HepG2 (cell line): ENCODE measurements around the gene MIX23. TPM values are rescaled to one million over a fixed set of nuclear protein-coding genes. Genes with fewer than 3 reads are reported as not detected.

Source experiments
- ARID5B ChIP-seq: IDR thresholded peaks from 2 replicates; pipeline ENCODE4 v1.4.0; 2020; ENCODE audit warnings: mild to moderate bottlenecking, missing genetic modification reagents
- BRF2 ChIP-seq: sonication (generic); formaldehyde crosslinking; IDR thresholded peaks from 2 replicates; pipeline ENCODE4 v1.8.1; 2022; ENCODE audit warnings: mild to moderate bottlenecking, missing genetic modification reagents
- CC2D1A ChIP-seq: sonication (generic); formaldehyde crosslinking; IDR thresholded peaks from 2 replicates; pipeline ENCODE4 v1.8.1; 2023; ENCODE audit warnings: mild to moderate bottlenecking, missing genetic modification reagents
- IRX3 ChIP-seq: sonication (generic); formaldehyde crosslinking; IDR thresholded peaks from 2 replicates; pipeline ENCODE4 v1.8.1; 2023; ENCODE audit warnings: mild to moderate bottlenecking, low read depth, missing genetic modification reagents, borderline replicate concordance
- MAZ ChIP-seq, 2 experiments: sonication (generic) in 1 of 2; formaldehyde crosslinking in 1 of 2; IDR thresholded peaks; 2 replicates each; pipeline versions ENCODE4 v1.5.0 to v1.6.1; 2012 to 2020; ENCODE audit warnings: low read depth in 2 of 2, mild to moderate bottlenecking in 2 of 2, borderline replicate concordance in 1 of 2, improper control_type of control experiment in 1 of 2, low read length in 1 of 2, missing genetic modification reagents in 1 of 2, moderate library complexity in 1 of 2
- MXD4 ChIP-seq: IDR thresholded peaks from 2 replicates; pipeline ENCODE4 v1.6.1; 2016; ENCODE audit warnings: mild to moderate bottlenecking, missing biosample characterization, missing genetic modification reagents
- PBX3 ChIP-seq: sonication (generic); formaldehyde crosslinking; IDR thresholded peaks from 2 replicates; pipeline ENCODE4 v1.8.1; 2023; ENCODE audit warnings: missing genetic modification reagents, inconsistent platforms, borderline replicate concordance
- PITX1 ChIP-seq: sonication (generic); formaldehyde crosslinking; IDR thresholded peaks from 2 replicates; pipeline ENCODE4 v1.5.1; 2020; ENCODE audit warnings: mild to moderate bottlenecking, missing genetic modification reagents
- RXRB ChIP-seq: IDR thresholded peaks from 2 replicates; pipeline ENCODE4 v1.6.1; 2016; ENCODE audit warnings: borderline replicate concordance, missing genetic modification reagents, missing compliant biosample characterization
- SIN3A ChIP-seq: IDR thresholded peaks from 2 replicates; pipeline ENCODE4 v1.6.1; 2011; ENCODE audit warnings: low read depth, mild to moderate bottlenecking, control low read depth, low read length, borderline replicate concordance
- STAT5B ChIP-seq: sonication (generic); formaldehyde crosslinking; IDR thresholded peaks from 2 replicates; pipeline ENCODE4 v1.4.0; 2020; ENCODE audit warnings: missing genetic modification reagents
- TEF ChIP-seq: sonication (generic); formaldehyde crosslinking; IDR thresholded peaks from 2 replicates; pipeline ENCODE4 v1.5.0; 2020; ENCODE audit warnings: missing genetic modification reagents
- ZNF207 ChIP-seq: fragments of 450-650 bp; IDR thresholded peaks from 2 replicates; pipeline ENCODE4 v1.6.1; 2016; ENCODE audit warnings: antibody characterized with exemption, borderline replicate concordance
- ZNF354B ChIP-seq: sonication (generic); formaldehyde crosslinking; IDR thresholded peaks from 2 replicates; pipeline ENCODE4 v1.8.0; 2022; ENCODE audit warnings: mild to moderate bottlenecking, missing genetic modification reagents
- ZNF572 ChIP-seq: sonication (generic); formaldehyde crosslinking; IDR thresholded peaks from 2 replicates; pipeline ENCODE4 v1.5.1; 2020; ENCODE audit warnings: mild to moderate bottlenecking, missing genetic modification reagents
- ZNF619 ChIP-seq: sonication (generic); formaldehyde crosslinking; IDR thresholded peaks from 2 replicates; pipeline ENCODE4 v1.4.0; 2020; ENCODE audit warnings: mild to moderate bottlenecking, missing genetic modification reagents
- ZNF790 ChIP-seq: sonication (generic); formaldehyde crosslinking; IDR thresholded peaks from 2 replicates; pipeline ENCODE4 v1.8.0; 2022; ENCODE audit warnings: missing genetic modification reagents, mild to moderate bottlenecking, borderline replicate concordance
- polyA plus RNA-seq, 8 experiments: library from polyadenylated mRNA; depleted of rRNA in 3 of 8; stranded (reverse) in 7 of 8; unstranded in 1 of 8; fragments of >200 nt; fragmentation: Illumina TruSeq in 4 of 8; extraction: Trizol in 4 of 8; gene quantifications; 2 replicates each; pipeline versions ENCODE4 v1.2.1 to v1.2.3, GENCODE V29; 2011 to 2016; ENCODE audit warnings: low read depth in 4 of 8, missing spikeins in 1 of 8, mixed read lengths in 1 of 8; ENCODE audit not compliant: insufficient read depth in 1 of 8
- total RNA-seq, 5 experiments: library from RNA; depleted of rRNA; stranded (reverse); fragments of >200 nt; fragmentation: Illumina TruSeq; extraction: Trizol; gene quantifications; 2 replicates each; pipeline ENCODE4 v1.2.3, GENCODE V29; 2016; ENCODE audit warnings: low read depth in 1 of 5

The MIX23 gene
- total and polyA plus RNA-seq, 2 of the 13 experiments (the other 11 are each of a cell fraction or from before 2014, with no cell fraction given) = 20.0 to 152 TPM

GRCh38 chr3:122383771-122384697 is 1.0 kb upstream of the MIX23 start, which contains the start of gene FAM162A (continued):
- TF ChIP-seq TEF (CRISPR knock-in tag) (peak; percentile 73; the same call in 1 of the 2 replicates), IRX3 (CRISPR knock-in tag) (no peak; the same call in 1 of the 2 replicates), PITX1 (CRISPR knock-in tag) (no peak; the same call in 1 of the 2 replicates), ZNF354B (CRISPR knock-in tag) (peak; percentile 52; the same call in 1 of the 2 replicates), ZNF572 (no peak), MXD4 (CRISPR knock-in tag) (peak; percentile 81), MAZ (IDR thresholded peaks at IDR 0.05; ENCODE audit: borderline replicate concordance, low read depth, low read length) (peak; percentile 60; the same call in 1 of the 2 replicates), MAZ (CRISPR knock-in tag; IDR thresholded peaks at IDR 0.05; ENCODE audit: low read depth) (peak; percentile 90), ZNF790 (CRISPR knock-in tag) (0 out of 2 replicates have a peak, but pooled peaks have one; percentile 70), PBX3 (peak; percentile 54; the same call in 1 of the 2 replicates), STAT5B (CRISPR knock-in tag) (0 out of 2 replicates have a peak, but pooled peaks have one; percentile 21), RXRB (CRISPR knock-in tag) (peak; percentile 79), BRF2 (CRISPR knock-in tag) (peak; percentile 72; the same call in 1 of the 2 replicates), CC2D1A (CRISPR knock-in tag) (no peak), SIN3A (peak; percentile 94), ZNF619 (CRISPR knock-in tag) (no peak; the same call in 1 of the 2 replicates), ZNF207 (no peak), ARID5B (CRISPR knock-in tag) (peak; percentile 91)
